Activated CD4-positive, alpha-beta T cell treated with anti-CD3 and anti-CD28 coated beads, Interleukin-2, amount 10 ng/mL, durations not matched to agents 24 days and 14 days (primary cell): ENCODE measurements around the gene SF3B4. TPM values are rescaled to one million over a fixed set of nuclear protein-coding genes. Genes with fewer than 3 reads are reported as not detected.

Experiments
- total RNA-seq: library from RNA; stranded (reverse); gene quantifications from 2 replicates; pipeline ENCODE4 v1.2.3, GENCODE V29; 2022

Gene SF3B4
- total RNA-seq, 1 donor from 2014 or later = 124 TPM

Other genes starting within 250 kb of the SF3B4 start
- gene FCGR1A, start 145.1 kb downstream of the SF3B4 start, total RNA-seq = not detected in 2 replicates
- 25.8 and 26.6 TPM in 2 replicates for gene BOLA1, start 28.2 kb downstream of the SF3B4 start, total RNA-seq
- gene SV2A, start 10.0 kb downstream of the SF3B4 start, total RNA-seq = 18.0 and 18.9 TPM in 2 replicates
- gene MTMR11, start 9.1 kb upstream of the SF3B4 start, total RNA-seq = 5.8 and 6.1 TPM in 2 replicates
- gene OTUD7B, start 82.9 kb upstream of the SF3B4 start, total RNA-seq = 36.1 and 38.8 TPM in 2 replicates
- 20.8 and 21.0 TPM in 2 replicates for gene VPS45, start 140.0 kb upstream of the SF3B4 start, total RNA-seq
- 25.2 and 26.4 TPM in 2 replicates for gene PLEKHO1, start 222.1 kb upstream of the SF3B4 start, total RNA-seq